Cardiac septum (tissue), 1 donor: ENCODE results near the gene HBD. TPM values are rescaled to one million over a fixed set of nuclear protein-coding genes. Genes with fewer than 3 reads are reported as not detected.

Source experiments
- DNase-seq: peaks from one replicate; pipeline ENCODE4 v3.0.0-alpha.2; 2020; ENCODE audit warnings: low spot score
- intact Hi-C: fragments of 100-400 bp; cut with DNase I; formaldehyde crosslinking; loops from one replicate; pipeline ENCODE4 v1.14.0; 2022
- total RNA-seq: library from RNA; stranded (reverse); fragmentation: NEBNext Ultra II Directional; extraction: Animal tissue kit (Norgen Biotek cat#: 25700); gene quantifications from one replicate; pipeline ENCODE4 v1.2.1, GENCODE V29; 2021
- donor health status: DM: no; HTN: no; CAD: no.

HBD gene
- total RNA-seq, 1 donor from 2014 or later = 4.4 TPM

GRCh38 chr11:5203366-5203765 lies 30.9 kb downstream of the HBD start:
- intact Hi-C loops = no loop called here
- DNase-seq = no peak

DNA sequence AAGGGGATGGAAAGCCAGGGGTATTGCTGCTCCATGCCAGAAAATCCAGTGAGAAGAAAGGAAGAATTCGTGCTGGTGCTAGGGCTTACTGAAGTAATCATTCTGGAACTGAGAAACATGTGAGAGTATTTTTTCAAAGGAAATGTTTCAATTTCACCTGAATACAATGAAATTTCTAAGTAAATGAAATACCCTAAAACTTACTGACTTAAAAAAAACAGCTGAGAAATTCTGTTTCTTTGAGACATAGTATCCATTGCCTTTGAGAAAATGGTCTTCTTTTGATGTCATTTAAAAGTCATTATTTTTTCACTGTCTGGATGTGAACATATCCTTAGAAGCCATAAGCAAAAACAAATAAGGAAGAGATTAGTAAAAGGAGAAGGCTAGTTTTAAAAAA lies 33.7 kb downstream of the HBD start, which contains the start of gene OR51V1:
TSS of gene OR51V1 (minus strand) at position 101 of the 400 bp plus-strand sequence. CDS start at position 101, 0 bp downstream.
- intact Hi-C loops = no loop called here
- no peak for DNase-seq

- DNase-seq = no peak
- intact Hi-C loops = no loop called here
Measured at GRCh38 chr11:5198285-5198684, 36.0 kb downstream of the HBD start.

- intact Hi-C loops = no loop called here
- no peak for DNase-seq
Measured at GRCh38 chr11:5197536-5197935, 36.7 kb downstream of the HBD start.

DNA sequence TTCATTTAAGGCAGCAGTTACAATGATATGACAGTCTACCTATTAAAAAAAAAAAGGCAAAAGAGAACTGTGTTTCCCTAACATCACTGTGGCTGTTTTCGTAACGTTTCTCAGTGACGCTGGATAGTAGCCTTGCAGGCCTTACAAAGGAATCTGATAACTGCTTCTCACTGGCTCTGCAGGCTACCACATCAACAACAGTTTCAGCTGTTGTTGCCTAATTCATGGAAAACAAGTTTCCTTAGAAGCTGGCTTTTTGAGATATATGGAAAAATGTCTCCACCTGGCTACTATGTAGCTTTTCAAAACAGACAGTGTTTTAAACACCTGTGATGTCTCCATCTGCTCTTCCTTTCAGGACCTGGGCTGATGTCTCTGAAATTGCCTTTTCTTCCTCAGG lies 37.6 kb downstream of the HBD start:
- no peak for DNase-seq
- intact Hi-C loops = no loop called here

GRCh38 chr11:5196067-5196466 lies 38.2 kb downstream of the HBD start:
- intact Hi-C loops = no loop called here
- no peak for DNase-seq

DNA sequence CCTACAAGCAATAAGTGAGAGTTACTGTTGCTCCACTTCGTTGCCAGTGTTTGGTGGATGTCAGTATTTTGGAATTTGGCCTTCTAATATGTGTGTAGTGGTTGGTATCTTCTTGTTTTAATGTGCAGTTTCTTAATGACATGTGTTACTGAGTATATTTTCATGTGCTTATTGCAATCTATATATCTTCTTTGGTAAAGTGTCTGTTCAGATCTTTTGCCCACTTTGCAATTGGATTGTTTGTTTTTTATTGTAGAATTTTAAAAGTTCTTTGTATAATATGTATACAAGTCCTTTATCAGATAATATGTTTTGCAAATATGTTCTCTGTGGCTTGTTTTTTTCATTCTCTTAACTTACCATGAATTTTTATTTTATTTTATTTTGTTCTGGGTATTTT lies 41.5 kb downstream of the HBD start:
- intact Hi-C loops = no loop called here
- DNase-seq = no peak

DNA sequence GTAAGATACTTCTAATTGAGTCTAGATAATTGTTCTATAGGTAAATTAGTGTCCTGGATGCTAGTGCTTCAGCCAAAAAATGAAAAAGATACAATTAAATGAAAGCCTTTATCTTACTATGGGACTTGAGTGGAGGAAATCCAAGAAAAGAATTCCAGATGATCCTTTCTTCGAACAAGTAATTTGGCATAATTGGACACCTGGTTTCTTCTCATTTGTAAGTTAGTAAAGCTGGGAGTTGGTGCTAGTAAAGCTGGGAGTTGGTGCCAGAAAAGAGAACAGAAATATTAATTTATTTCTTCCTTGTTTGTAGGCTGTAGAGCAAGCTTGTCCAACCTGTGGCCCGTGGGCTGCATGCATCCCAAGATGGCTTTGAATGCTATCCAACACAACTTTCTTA lies 46.1 kb downstream of the HBD start:
- intact Hi-C loops = no loop called here
- no peak for DNase-seq

Other genes starting within 250 kb of the HBD start
- not detected for gene OR51L1, start 239.6 kb downstream of the HBD start, total RNA-seq
- not detected for gene OR52J3, start 188.0 kb downstream of the HBD start, total RNA-seq
- not detected for gene OR52E2, start 174.9 kb downstream of the HBD start, total RNA-seq
- gene OR52E1, start 164.9 kb downstream of the HBD start, total RNA-seq = not detected
- not detected for gene OR52A5, start 96.1 kb downstream of the HBD start, total RNA-seq
- not detected for gene OR52A1, start 79.7 kb downstream of the HBD start, total RNA-seq
- not detected for gene OR51V1, start 33.8 kb downstream of the HBD start, total RNA-seq
- 1,223 TPM for gene HBB, start 7.4 kb downstream of the HBD start, total RNA-seq
- not detected for gene HBG1, start 15.4 kb upstream of the HBD start, total RNA-seq
- 0.94 TPM for gene HBG2, start 20.3 kb upstream of the HBD start, total RNA-seq
- gene HBE1, start 35.5 kb upstream of the HBD start, total RNA-seq = not detected
- gene OR51B4, start 67.5 kb upstream of the HBD start, total RNA-seq = not detected
- gene OR51B2, start 89.8 kb upstream of the HBD start, total RNA-seq = not detected
- not detected for gene OR51B5, start 109.0 kb upstream of the HBD start, total RNA-seq
- gene OR51B6, start 117.0 kb upstream of the HBD start, total RNA-seq = not detected
- gene OR51M1, start 149.3 kb upstream of the HBD start, total RNA-seq = not detected
- not detected for gene OR51Q1, start 187.6 kb upstream of the HBD start, total RNA-seq
- not detected for gene OR51I1, start 207.0 kb upstream of the HBD start, total RNA-seq
- gene OR51I2, start 214.8 kb upstream of the HBD start, total RNA-seq = not detected